Fibroblast of lung (primary cell): ENCODE data around the gene NT5C. TPM values are rescaled to one million over a fixed set of nuclear protein-coding genes. Genes with fewer than 3 reads are reported as not detected.
"Not testable (repeated sequence)": the region's sequence is repeated elsewhere in the genome, so short reads cannot be mapped to it uniquely, and the experiment has no call there.

ENCODE experiments used
- DNase-seq, 2 donors: peaks; one replicate each; pipeline versions ENCODE4 v3.0.0 to v3.0.0-alpha.2; 2010; ENCODE audit warnings: low read depth in 2 of 2
- H2AFZ ChIP-seq: 2 replicates; pipeline ENCODE4 v1.5.1; 2012; ENCODE audit warnings: low read length, control low read depth, inconsistent platforms
- H3K27ac ChIP-seq: 2 replicates; pipeline ENCODE4 v1.5.1; 2011; ENCODE audit warnings: low read length, control low read depth; ENCODE audit not compliant: insufficient read depth
- H3K27me3 ChIP-seq: 2 replicates; pipeline ENCODE4 v1.5.1; 2011; ENCODE audit warnings: mild to moderate bottlenecking, low read length; ENCODE audit not compliant: control insufficient read depth, insufficient read depth
- H3K36me3 ChIP-seq: 2 replicates; pipeline ENCODE4 v1.5.1; 2011; ENCODE audit warnings: low read length; ENCODE audit not compliant: control insufficient read depth, insufficient read depth
- H3K4me1 ChIP-seq: 2 replicates; pipeline ENCODE4 v1.5.1; 2011; ENCODE audit warnings: low read length; ENCODE audit not compliant: control insufficient read depth, insufficient read depth; ENCODE audit errors: extremely low read depth
- H3K4me2 ChIP-seq: 2 replicates; pipeline ENCODE4 v1.5.1; 2011; ENCODE audit warnings: low read length, control low read depth; ENCODE audit not compliant: insufficient read depth; ENCODE audit errors: extremely low read depth
- H3K4me3 ChIP-seq, 4 experiments: fragments of 200-600 bp in 1 of 4; sonication (generic) in 1 of 4; replicated peaks in 1 of 4; 2 replicates each; pipeline ENCODE4 v1.5.1; 2011 to 2016; ENCODE audit warnings: low read length in 4 of 4, low read depth in 3 of 4, mild to moderate bottlenecking in 3 of 4, control low read depth in 2 of 4, inconsistent platforms in 1 of 4, mixed read lengths in 1 of 4; ENCODE audit not compliant: insufficient read depth in 1 of 4; ENCODE audit errors: control extremely low read depth in 1 of 4
- H3K79me2 ChIP-seq: 2 replicates; pipeline ENCODE4 v1.5.1; 2012; ENCODE audit warnings: mild to moderate bottlenecking, low read length, inconsistent platforms; ENCODE audit not compliant: control insufficient read depth, insufficient read depth
- H3K9ac ChIP-seq: 2 replicates; pipeline ENCODE4 v1.5.1; 2011; ENCODE audit warnings: mild to moderate bottlenecking, low read length, control low read depth; ENCODE audit not compliant: insufficient read depth
- H3K9me3 ChIP-seq: 2 replicates; pipeline ENCODE4 v1.5.1; 2012; ENCODE audit warnings: low read depth, low read length; ENCODE audit not compliant: control insufficient read depth, insufficient read depth
- H4K20me1 ChIP-seq: 2 replicates; pipeline ENCODE4 v1.5.1; 2011; ENCODE audit warnings: low read length; ENCODE audit not compliant: control insufficient read depth, insufficient read depth; ENCODE audit errors: extremely low read depth
- EZH2 ChIP-seq: IDR thresholded peaks from 2 replicates; pipeline ENCODE4 v1.5.1; 2012; ENCODE audit warnings: low read length, control low read depth, mild to moderate bottlenecking; ENCODE audit errors: missing control alignments
- polyA plus RNA-seq, 2 donors: library from polyadenylated mRNA; depleted of rRNA in 1 of 2; stranded (reverse) in 1 of 2; unstranded in 1 of 2; fragments of >200 nt; gene quantifications; 2 replicates each; pipeline ENCODE4 v1.2.1, GENCODE V29; 2011 to 2012; ENCODE audit warnings: missing spikeins in 1 of 2
- total RNA-seq: library from RNA; depleted of rRNA; stranded (reverse); fragments of >200 nt; gene quantifications from 2 replicates; pipeline ENCODE4 v1.2.1, GENCODE V29; 2014
- TF ChIP-seq, protein P1 (sequence below), 2 donors: IDR thresholded peaks in 1 of 2; conservative IDR thresholded peaks in 1 of 2; 1 replicate in 1 of 2; 2 replicates in 1 of 2; pipeline ENCODE4 v1.5.1; 2011 to 2012; ENCODE audit warnings: low read length in 2 of 2, control low read depth in 1 of 2, inconsistent platforms in 1 of 2, low read depth in 1 of 2, mild to moderate bottlenecking in 1 of 2

The NT5C gene
- total and polyA plus RNA-seq, 2 donors (not counting 1 experiment from before 2014, with no cell fraction given) = 18.6 to 29.9 TPM

GRCh38 chr17:75160211-75160610, 28.7 kb upstream of the NT5C start:
- Histone ChIP-seq H3K4me3 (no peak overlapping the region), H2AFZ (no peak overlapping the region), H3K4me1 (no peaks in the 10 kb centered on the region), H3K9me3 (no peaks in the 10 kb centered on the region), H3K4me2 (no peak overlapping the region), H4K20me1 (no peaks in the 10 kb centered on the region), H3K27ac (no peak overlapping the region), H3K36me3 (no peaks in the 10 kb centered on the region), H3K9ac (no peak overlapping the region), H3K27me3 (no peaks in the 10 kb centered on the region), H3K79me2 (no peaks in the 10 kb centered on the region)
- TF ChIP-seq EZH2 = no peak
- TF ChIP-seq, protein P1, sequence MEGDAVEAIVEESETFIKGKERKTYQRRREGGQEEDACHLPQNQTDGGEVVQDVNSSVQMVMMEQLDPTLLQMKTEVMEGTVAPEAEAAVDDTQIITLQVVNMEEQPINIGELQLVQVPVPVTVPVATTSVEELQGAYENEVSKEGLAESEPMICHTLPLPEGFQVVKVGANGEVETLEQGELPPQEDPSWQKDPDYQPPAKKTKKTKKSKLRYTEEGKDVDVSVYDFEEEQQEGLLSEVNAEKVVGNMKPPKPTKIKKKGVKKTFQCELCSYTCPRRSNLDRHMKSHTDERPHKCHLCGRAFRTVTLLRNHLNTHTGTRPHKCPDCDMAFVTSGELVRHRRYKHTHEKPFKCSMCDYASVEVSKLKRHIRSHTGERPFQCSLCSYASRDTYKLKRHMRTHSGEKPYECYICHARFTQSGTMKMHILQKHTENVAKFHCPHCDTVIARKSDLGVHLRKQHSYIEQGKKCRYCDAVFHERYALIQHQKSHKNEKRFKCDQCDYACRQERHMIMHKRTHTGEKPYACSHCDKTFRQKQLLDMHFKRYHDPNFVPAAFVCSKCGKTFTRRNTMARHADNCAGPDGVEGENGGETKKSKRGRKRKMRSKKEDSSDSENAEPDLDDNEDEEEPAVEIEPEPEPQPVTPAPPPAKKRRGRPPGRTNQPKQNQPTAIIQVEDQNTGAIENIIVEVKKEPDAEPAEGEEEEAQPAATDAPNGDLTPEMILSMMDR (conservative IDR thresholded peaks at IDR 0.05 in 1 of 2, IDR thresholded peaks at IDR 0.05 in 1 of 2; ENCODE audit: low read depth in 1 of 2, low read length in 2 of 2) = no peak
- DNase-seq = no peak

DNA sequence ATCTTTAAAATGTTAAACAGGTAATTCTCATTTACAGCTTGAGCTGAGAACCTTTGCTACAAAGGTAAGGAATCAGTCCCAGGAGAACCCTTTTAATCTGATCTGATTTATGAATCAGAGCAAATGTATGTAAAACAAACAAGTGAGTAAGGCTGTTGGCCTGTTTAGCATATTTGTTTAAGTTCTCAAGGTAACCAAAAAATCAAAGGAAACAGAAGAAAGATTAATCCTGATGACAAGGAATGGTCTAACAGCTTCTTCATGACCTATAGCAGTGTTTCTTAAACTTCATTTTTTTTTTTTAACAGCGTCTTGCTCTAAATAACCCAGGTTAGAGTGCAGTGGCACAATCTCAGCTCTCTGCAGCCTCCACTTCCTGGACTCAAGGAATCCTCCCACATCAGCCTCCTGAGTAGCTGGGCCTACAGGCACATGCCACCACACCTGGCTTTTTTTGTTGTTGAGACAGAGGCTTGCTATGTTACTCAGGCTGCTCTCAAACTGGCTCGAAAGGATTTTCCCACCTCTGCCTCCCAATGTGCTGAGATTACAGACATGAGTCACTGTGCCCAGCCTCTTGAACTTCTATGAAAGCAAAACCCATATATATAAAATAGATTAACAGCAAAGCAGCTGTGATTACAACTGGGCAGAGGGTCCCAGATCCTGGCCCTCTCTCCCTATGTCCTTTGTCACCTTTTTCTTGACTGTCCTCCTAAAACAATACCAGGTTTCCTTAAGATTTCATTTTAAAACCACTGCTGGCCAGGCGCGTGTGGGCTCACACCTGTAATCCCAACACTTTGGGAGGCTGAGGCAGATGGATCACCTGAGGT, 27.9 kb upstream of the NT5C start:
- H3K9ac ChIP-seq = no peak overlapping the region
- H3K27me3 ChIP-seq = no peaks in the 10 kb centered on the region
- H4K20me1 ChIP-seq = no peaks in the 10 kb centered on the region
- H3K4me3 ChIP-seq = no peak overlapping the region
- no peaks in the 10 kb centered on the region for H3K4me1 ChIP-seq
- no peaks in the 10 kb centered on the region for H3K36me3 ChIP-seq
- H2AFZ ChIP-seq = no peak overlapping the region
- no peaks in the 10 kb centered on the region for H3K9me3 ChIP-seq
- peak overlapping the region; percentile 1 for H3K27ac ChIP-seq
- TF ChIP-seq, protein P1 (conservative IDR thresholded peaks at IDR 0.05 in 1 of 2, IDR thresholded peaks at IDR 0.05 in 1 of 2; ENCODE audit: low read depth in 1 of 2, low read length in 2 of 2) = no peak
- TF ChIP-seq EZH2 = no peak
- H3K79me2 ChIP-seq = no peaks in the 10 kb centered on the region
- DNase-seq = peak; percentile 38 to 78
- no peak overlapping the region for H3K4me2 ChIP-seq

GRCh38 chr17:75158480-75158879, 26.9 kb upstream of the NT5C start:
- not testable (repeated sequence) for H3K4me1 ChIP-seq, H3K4me3 ChIP-seq, H3K9ac ChIP-seq, H3K9me3 ChIP-seq, H4K20me1 ChIP-seq, H3K36me3 ChIP-seq, H3K27ac ChIP-seq, H3K79me2 ChIP-seq, H3K27me3 ChIP-seq, H3K4me2 ChIP-seq, H2AFZ ChIP-seq
- peak in 1 of 2 donors; percentile 66 for DNase-seq
